Measurements from ENCODE around the gene MIS12. TPM values are rescaled to one million over a fixed set of nuclear protein-coding genes. Genes with fewer than 3 reads are reported as not detected.

The MIS12 gene
- total and polyA plus RNA-seq, 2 of the 13 experiments (the other 11 are each of a cell fraction or from before 2014, with no cell fraction given), result 13.4 to 28.0 TPM

GRCh38 chr17:5438716-5439445 lies 47.5 kb upstream of the MIS12 start, which contains the start of gene C1QBP (continued):
- 0 out of 2 replicates have a peak, but pooled peaks have one; percentile 34 for TF ChIP-seq HBP1 (CRISPR knock-in tag; IDR thresholded peaks at IDR 0.05; ENCODE audit: low read depth)
- no peak for TF ChIP-seq CEBPB (IDR thresholded peaks at IDR 0.05; ENCODE audit: borderline replicate concordance, low read depth, low read length)
- TF ChIP-seq TCF12 (IDR thresholded peaks at IDR 0.05), result no peak
- TF ChIP-seq TCF12 (CRISPR knock-in tag; IDR thresholded peaks at IDR 0.05), result peak; percentile 91
- TF ChIP-seq ZNF740 (CRISPR knock-in tag; IDR thresholded peaks at IDR 0.05), result no peak
- peak; percentile 65; the same call in 1 of the 2 replicates for TF ChIP-seq ZNF670 (CRISPR knock-in tag; IDR thresholded peaks at IDR 0.05; ENCODE audit: borderline replicate concordance)
- no peak for TF ChIP-seq ZUFSP (CRISPR knock-in tag; IDR thresholded peaks at IDR 0.05; ENCODE audit: borderline replicate concordance)
- 0 out of 2 replicates have a peak, but pooled peaks have one; percentile 90 for TF ChIP-seq TOPORS (CRISPR knock-in tag; IDR thresholded peaks at IDR 0.05)
- TF ChIP-seq UBTF (CRISPR knock-in tag; IDR thresholded peaks at IDR 0.05), result peak; percentile 84; the same call in 1 of the 2 replicates
- no peak for TF ChIP-seq ATM (IDR thresholded peaks at IDR 0.05; ENCODE audit: borderline replicate concordance)
- TF ChIP-seq FOSL1 (CRISPR knock-in tag; IDR thresholded peaks at IDR 0.05; ENCODE audit: borderline replicate concordance), result no peak
- peak; percentile 76 for TF ChIP-seq ZNF224 (CRISPR knock-in tag; IDR thresholded peaks at IDR 0.05)
- TF ChIP-seq ZNF790 (CRISPR knock-in tag; IDR thresholded peaks at IDR 0.05; ENCODE audit: borderline replicate concordance), result peak; percentile 98; the same call in 1 of the 2 replicates
- TF ChIP-seq TBP (CRISPR knock-in tag; IDR thresholded peaks at IDR 0.05), result 0 out of 2 replicates have a peak, but pooled peaks have one; percentile 73
- TF ChIP-seq THAP7 (CRISPR knock-in tag; IDR thresholded peaks at IDR 0.05), result peak; percentile 36
- TF ChIP-seq RBAK (CRISPR knock-in tag; IDR thresholded peaks at IDR 0.05), result no peak
- TF ChIP-seq ZNF33B (CRISPR knock-in tag; IDR thresholded peaks at IDR 0.05), result peak; percentile 57; the same call in 1 of the 2 replicates
- no peak; the same call in 1 of the 2 replicates for TF ChIP-seq ZZZ3 (CRISPR knock-in tag; IDR thresholded peaks at IDR 0.05; ENCODE audit: borderline replicate concordance)
- peak; percentile 88 for TF ChIP-seq ZNF430 (CRISPR knock-in tag; IDR thresholded peaks at IDR 0.05)
- TF ChIP-seq MNT (IDR thresholded peaks at IDR 0.05), result no peak
- no peak for TF ChIP-seq ZFP36 (IDR thresholded peaks at IDR 0.05; ENCODE audit: borderline replicate concordance, low read depth, low read length, partially characterized antibody)

Measured in HepG2 (cell line).